ENCODE results near the gene FAIM2.

DNA sequence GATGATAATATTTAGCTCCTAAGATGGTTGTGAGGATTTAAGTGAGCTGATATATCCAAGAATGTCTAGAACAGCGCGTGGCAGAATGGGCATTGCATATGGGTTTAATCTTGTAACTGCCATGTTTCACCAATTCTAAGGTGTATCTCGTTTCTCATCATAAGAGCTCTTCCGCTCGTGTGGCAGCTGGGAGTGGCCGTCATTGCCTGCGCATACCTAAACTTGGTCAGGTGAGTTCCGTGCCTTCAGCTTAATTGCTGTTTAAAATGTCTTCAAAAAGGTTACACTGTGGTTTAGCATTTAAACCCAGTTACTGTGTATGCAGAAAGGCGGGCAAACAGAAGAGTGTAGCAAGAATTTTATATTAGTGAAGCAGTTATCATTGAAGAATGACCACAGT, 42.4 kb upstream of the FAIM2 start:
- TF ChIP-seq, protein P1, sequence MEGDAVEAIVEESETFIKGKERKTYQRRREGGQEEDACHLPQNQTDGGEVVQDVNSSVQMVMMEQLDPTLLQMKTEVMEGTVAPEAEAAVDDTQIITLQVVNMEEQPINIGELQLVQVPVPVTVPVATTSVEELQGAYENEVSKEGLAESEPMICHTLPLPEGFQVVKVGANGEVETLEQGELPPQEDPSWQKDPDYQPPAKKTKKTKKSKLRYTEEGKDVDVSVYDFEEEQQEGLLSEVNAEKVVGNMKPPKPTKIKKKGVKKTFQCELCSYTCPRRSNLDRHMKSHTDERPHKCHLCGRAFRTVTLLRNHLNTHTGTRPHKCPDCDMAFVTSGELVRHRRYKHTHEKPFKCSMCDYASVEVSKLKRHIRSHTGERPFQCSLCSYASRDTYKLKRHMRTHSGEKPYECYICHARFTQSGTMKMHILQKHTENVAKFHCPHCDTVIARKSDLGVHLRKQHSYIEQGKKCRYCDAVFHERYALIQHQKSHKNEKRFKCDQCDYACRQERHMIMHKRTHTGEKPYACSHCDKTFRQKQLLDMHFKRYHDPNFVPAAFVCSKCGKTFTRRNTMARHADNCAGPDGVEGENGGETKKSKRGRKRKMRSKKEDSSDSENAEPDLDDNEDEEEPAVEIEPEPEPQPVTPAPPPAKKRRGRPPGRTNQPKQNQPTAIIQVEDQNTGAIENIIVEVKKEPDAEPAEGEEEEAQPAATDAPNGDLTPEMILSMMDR (IDR thresholded peaks at IDR 0.05; ENCODE audit: low read depth, low read length): no peak
- no peak for TF ChIP-seq EZH2phosphoT487 (IDR thresholded peaks at IDR 0.05; ENCODE audit: low read depth)

All from OCI-LY3 (cell line).